Central memory CD4-positive, alpha-beta T cell (primary cell): ENCODE results near the gene CFAP70.

Experiments used
- DNase-seq: peaks from one replicate; pipeline ENCODE4 v3.0.0; 2022

The CFAP70 gene

GRCh38 chr10:73210395-73211105 is 148.1 kb downstream of the CFAP70 start:
- DNase-seq, result no peak

GRCh38 chr10:73209705-73210104 is 149.0 kb downstream of the CFAP70 start:
- DNase-seq, result no peak

DNA sequence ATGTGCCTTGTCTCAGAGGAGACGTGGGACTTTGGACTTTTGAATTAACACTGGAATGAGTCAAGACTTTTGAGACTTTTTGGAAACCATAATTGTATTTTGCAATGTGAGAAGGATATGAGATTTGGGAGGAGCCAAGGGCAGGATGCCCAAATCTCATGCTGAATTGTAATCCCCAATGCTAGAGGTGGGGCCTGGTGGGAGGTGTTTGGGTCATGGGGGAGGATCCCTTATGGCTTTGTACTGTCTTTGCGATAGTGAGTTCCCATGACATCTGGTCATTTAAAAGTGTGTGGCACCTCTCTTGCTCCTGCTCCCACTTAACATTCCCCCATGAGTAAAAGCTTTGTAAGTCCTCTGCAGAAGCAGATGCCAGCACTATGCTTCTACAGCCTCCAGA is 150.8 kb downstream of the CFAP70 start:
- no peak for DNase-seq

- DNase-seq, result no peak
These were observed 152.3 kb downstream of the CFAP70 start for GRCh38 chr10:73206385-73206784.

- DNase-seq, result no peak
These were observed 152.8 kb downstream of the CFAP70 start for GRCh38 chr10:73205890-73206289.

DNA sequence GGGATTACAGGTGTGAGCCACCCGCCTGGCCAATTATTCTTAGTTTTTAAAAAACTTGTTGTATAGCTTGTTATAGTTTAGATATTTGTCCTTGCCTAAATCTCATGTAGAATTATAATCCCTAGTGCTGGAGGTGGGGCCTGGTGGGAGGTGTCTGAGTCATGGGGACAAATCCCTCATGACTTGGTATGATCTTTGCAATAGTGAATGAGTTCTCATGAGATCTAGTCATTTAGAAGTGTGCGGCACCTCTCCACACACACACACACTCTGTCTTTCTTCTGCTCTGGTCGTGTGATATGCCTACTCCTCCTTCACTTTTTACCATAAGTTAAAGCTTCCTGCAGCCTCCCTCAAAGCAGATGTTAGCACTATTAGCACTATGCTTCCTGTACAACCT is 153.6 kb downstream of the CFAP70 start:
- no peak for DNase-seq
